LNCAP (cell line): ENCODE measurements around the gene MAP3K14.

Experiments
- CTCF ChIP-seq: fragments of 450-650 bp; IDR thresholded peaks from 2 replicates; pipeline ENCODE4 v1.5.1; 2017; ENCODE audit warnings: mild to moderate bottlenecking

MAP3K14 gene

GRCh38 chr17:45274033-45274432 is 42.8 kb downstream of the MAP3K14 start:
- no peak for TF ChIP-seq CTCF

- no peak for TF ChIP-seq CTCF
Measured at GRCh38 chr17:45273551-45273957, 43.3 kb downstream of the MAP3K14 start.

- no peak for TF ChIP-seq CTCF
Measured at GRCh38 chr17:45271603-45272002, 45.2 kb downstream of the MAP3K14 start.

GRCh38 chr17:45270828-45271418 is 45.9 kb downstream of the MAP3K14 start:
- TF ChIP-seq CTCF, result peak; percentile 58

GRCh38 chr17:45269912-45270311 is 46.9 kb downstream of the MAP3K14 start:
- TF ChIP-seq CTCF, result no peak

GRCh38 chr17:45267436-45268055 is 49.3 kb downstream of the MAP3K14 start:
- TF ChIP-seq CTCF, result no peak

- no peak for TF ChIP-seq CTCF
Measured at GRCh38 chr17:45266372-45266926, 50.4 kb downstream of the MAP3K14 start.
